SJCRH30 (cell line): ENCODE measurements around the gene CHST6. TPM values are rescaled to one million over a fixed set of nuclear protein-coding genes. Genes with fewer than 3 reads are reported as not detected.
"Not testable (repeated sequence)": the region's sequence is repeated elsewhere in the genome, so short reads cannot be mapped to it uniquely, and the experiment has no call there.

Experiments
- DNase-seq, 2 experiments: peaks; one replicate each; pipeline ENCODE4 v3.0.0-alpha.2; 2015 to 2020
- H3K27ac ChIP-seq: fragments of 250-450 bp; sonication (Bioruptor Pico); 2 replicates; pipeline ENCODE4 v1.5.1; 2020; ENCODE audit warnings: mild to moderate bottlenecking, moderate library complexity
- H3K27me3 ChIP-seq: fragments of 250-450 bp; sonication (Bioruptor Pico); 2 replicates; pipeline ENCODE4 v1.5.1; 2020; ENCODE audit warnings: mild to moderate bottlenecking, moderate library complexity
- H3K36me3 ChIP-seq: fragments of 250-450 bp; sonication (Bioruptor Pico); 2 replicates; pipeline ENCODE4 v1.5.1; 2020; ENCODE audit warnings: mild to moderate bottlenecking, moderate library complexity
- H3K4me1 ChIP-seq: fragments of 250-450 bp; sonication (Bioruptor Pico); 2 replicates; pipeline ENCODE4 v1.5.1; 2020; ENCODE audit warnings: mild to moderate bottlenecking, moderate library complexity
- H3K4me3 ChIP-seq: fragments of 250-450 bp; sonication (Bioruptor Pico); 2 replicates; pipeline ENCODE4 v1.5.1; 2020; ENCODE audit warnings: mild to moderate bottlenecking, moderate library complexity
- H3K9me3 ChIP-seq: fragments of 250-450 bp; sonication (Bioruptor Pico); replicated peaks from 2 replicates; pipeline ENCODE4 v1.5.1; 2020; ENCODE audit warnings: mild to moderate bottlenecking, moderate library complexity
- total RNA-seq: library from RNA; depleted of rRNA; stranded (reverse); fragments of >200 nt; shearing (Covaris generic); gene quantifications from 2 replicates; pipeline ENCODE4 v1.2.3, GENCODE V29; 2014

Gene CHST6
- total RNA-seq, 1 experiment from 2014 or later, result not detected

DNA sequence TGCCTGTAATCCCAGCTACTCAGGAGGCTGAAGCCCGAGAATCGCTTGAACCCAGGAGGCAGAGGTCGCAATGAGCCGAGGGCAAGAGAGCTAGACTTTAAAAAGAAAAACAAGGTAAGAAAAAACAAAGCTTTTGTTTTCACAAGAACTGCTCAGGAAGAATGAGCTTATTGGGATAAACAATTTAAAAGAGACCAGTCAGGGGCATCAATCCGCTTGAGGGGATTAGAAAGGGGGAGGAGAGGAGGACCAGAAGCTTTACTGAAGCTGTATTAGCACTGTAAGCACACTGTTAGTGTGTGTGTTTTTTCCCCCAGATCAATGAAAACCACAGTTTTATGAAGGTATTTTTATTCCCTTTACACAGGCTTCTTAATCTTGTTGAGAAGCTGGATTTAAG lies 39.6 kb downstream of the CHST6 start:
- H3K27ac ChIP-seq, result no peak overlapping the region
- no peaks in the 10 kb centered on the region for H3K4me1 ChIP-seq
- H3K9me3 ChIP-seq, result no peaks in the 10 kb centered on the region
- no peak overlapping the region for H3K4me3 ChIP-seq
- DNase-seq, result no peak
- H3K36me3 ChIP-seq, result no peaks in the 10 kb centered on the region
- no peaks in the 10 kb centered on the region for H3K27me3 ChIP-seq

DNA sequence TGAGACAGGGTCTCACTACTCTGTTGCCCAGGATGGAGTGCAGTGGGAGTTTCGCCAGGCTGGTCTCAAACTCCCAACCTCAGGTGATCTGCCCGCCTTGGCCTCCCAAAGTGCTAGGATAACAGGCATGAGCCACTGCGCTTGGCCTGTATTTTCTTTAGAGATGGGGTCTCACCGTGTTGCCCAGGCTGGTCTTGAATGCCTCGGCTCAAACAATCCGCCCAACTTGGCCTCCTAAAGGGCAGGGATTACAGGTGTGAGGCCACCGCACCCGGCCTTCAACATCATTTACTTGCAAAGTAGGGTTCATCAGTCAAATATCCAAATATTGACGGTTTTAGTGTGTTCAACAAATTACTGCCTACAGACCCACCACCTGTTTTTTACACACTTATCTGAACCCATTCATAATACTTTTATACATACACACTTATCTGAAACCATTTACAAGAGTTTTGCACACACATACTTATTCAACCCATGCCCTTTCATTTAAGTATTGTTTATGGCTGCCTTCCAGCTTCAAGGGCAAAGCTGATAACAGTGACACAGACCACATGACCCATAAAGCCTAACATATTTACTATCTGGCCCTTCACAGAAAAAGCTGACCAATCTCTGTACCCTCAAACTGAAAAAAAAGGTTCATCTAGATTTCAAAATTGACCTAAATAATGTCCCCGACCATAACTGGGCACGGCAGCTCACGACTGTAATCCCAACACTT lies 42.6 kb downstream of the CHST6 start:
- H3K4me3 ChIP-seq, result no peak overlapping the region
- no peaks in the 10 kb centered on the region for H3K9me3 ChIP-seq
- no peaks in the 10 kb centered on the region for H3K4me1 ChIP-seq
- DNase-seq, result no peak
- no peaks in the 10 kb centered on the region for H3K36me3 ChIP-seq
- no peak overlapping the region for H3K27ac ChIP-seq
- H3K27me3 ChIP-seq, result no peaks in the 10 kb centered on the region

DNA sequence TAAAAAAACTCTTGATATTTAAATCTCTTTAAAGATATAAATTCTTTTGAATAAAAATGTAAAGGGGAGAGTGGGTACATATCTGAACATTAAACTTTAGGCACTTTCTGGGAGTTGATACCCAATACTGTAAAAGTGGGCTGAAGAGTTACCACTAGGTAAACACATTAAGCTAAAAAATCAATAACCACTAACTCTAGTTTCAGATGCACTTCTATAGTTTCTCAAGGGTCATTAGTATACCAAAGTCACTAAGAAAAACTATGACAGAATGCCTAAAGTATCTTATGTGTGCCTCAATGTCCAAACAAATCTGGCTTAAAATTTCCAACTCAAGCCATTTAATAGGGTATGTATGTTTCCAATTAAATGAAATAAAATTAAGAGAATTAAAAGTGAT lies 48.8 kb downstream of the CHST6 start:
- H3K36me3 ChIP-seq, result 0 out of 2 replicates have a peak, but pooled peaks cover 4% of the 10 kb centered on the region
- H3K27me3 ChIP-seq, result no peaks in the 10 kb centered on the region
- no peaks in the 10 kb centered on the region for H3K4me1 ChIP-seq
- H3K9me3 ChIP-seq, result no peaks in the 10 kb centered on the region
- no peak for DNase-seq
- H3K27ac ChIP-seq, result no peak overlapping the region
- H3K4me3 ChIP-seq, result no peak overlapping the region

DNA sequence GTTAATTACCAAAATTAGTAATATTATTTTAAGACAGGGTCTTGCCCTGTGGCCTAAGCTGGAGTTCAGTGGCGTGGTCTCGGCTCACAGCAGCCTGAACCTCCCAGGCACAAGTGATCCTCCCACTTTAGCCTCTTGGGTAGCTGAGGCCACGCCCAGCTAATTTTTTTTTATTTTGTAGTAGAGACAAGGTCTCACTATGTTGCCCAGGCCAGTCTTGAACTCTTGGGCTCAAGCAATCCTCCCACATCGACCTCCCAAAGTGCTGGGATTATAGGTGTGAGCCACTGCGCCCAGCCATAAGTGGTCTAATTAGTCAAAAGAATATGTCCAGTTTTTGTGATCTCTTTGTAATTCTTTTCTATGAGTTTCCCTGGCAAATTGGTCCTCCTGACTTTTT lies 49.9 kb downstream of the CHST6 start:
- no peaks in the 10 kb centered on the region for H3K27me3 ChIP-seq
- H3K4me1 ChIP-seq, result no peaks in the 10 kb centered on the region
- 0 out of 2 replicates have a peak, but pooled peaks cover 4% of the 10 kb centered on the region for H3K36me3 ChIP-seq
- no peak overlapping the region for H3K4me3 ChIP-seq
- no peak for DNase-seq
- H3K9me3 ChIP-seq, result no peaks in the 10 kb centered on the region
- no peak overlapping the region for H3K27ac ChIP-seq

DNA sequence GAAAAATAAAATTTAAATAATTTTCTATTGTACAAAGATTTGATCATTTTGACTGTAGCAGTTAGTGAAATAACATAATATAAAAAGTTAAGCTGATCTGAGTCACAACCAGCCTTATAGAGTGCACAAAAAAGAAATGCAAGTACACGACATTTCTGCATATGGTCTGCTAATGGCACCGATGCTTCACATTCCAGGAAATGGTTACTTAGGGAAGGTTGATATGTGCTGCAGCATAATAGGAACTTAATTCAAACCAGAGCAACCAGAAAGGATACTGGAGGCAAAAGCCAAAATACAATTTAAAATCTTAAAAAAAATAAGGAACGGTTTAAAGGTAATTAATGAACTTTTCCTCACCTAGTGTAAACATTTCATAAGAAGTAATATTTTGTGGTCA lies 51.9 kb downstream of the CHST6 start:
- DNase-seq, result no peak
- H3K9me3 ChIP-seq, result no peaks in the 10 kb centered on the region
- no peaks in the 10 kb centered on the region for H3K4me1 ChIP-seq
- no peak overlapping the region for H3K27ac ChIP-seq
- no peaks in the 10 kb centered on the region for H3K27me3 ChIP-seq
- no peak overlapping the region for H3K4me3 ChIP-seq
- H3K36me3 ChIP-seq, result 0 out of 2 replicates have a peak, but pooled peaks cover 4% of the 10 kb centered on the region

DNA sequence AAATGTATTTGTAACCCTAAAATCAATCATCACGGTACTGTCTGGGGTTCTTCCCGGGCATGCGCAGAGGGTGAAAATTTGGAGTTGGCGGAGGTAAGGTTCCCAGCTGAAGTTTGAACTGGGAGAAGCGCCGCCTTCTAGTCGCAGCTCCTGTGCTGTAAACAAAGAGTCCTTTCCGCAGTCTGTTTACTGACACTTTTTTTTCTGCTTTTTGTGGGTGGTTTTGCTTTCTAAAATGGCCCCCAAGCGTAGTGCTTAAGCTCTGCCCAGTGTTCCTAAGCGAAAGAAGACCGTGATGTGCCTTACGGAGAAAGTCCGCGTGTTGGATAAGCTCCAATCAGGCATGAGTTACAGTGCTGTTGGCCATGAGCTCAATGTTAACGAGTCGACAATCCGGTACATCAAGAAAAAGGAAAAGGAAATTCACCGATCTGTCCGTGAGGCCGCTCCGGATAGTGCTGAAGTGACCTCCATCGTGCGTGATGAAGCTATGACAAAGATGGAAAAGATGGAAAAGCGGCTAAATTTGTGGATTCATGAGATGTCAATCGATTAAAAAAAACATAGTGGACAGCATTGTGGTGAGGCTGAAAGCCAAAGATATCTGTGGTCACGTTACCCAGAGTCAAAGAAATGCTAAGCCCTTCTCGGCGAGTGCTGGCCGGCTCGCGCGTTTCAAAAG lies 61.4 kb downstream of the CHST6 start:
- Histone ChIP-seq H3K4me1 (no peaks in the 10 kb centered on the region), H3K27me3 (no peaks in the 10 kb centered on the region), H3K27ac (peak overlapping the region; percentile 82), H3K4me3 (peak overlapping the region; percentile 71), H3K9me3 (no peaks in the 10 kb centered on the region), H3K36me3 (no peaks in the 10 kb centered on the region)
- peak; percentile 54 to 72 for DNase-seq

DNA sequence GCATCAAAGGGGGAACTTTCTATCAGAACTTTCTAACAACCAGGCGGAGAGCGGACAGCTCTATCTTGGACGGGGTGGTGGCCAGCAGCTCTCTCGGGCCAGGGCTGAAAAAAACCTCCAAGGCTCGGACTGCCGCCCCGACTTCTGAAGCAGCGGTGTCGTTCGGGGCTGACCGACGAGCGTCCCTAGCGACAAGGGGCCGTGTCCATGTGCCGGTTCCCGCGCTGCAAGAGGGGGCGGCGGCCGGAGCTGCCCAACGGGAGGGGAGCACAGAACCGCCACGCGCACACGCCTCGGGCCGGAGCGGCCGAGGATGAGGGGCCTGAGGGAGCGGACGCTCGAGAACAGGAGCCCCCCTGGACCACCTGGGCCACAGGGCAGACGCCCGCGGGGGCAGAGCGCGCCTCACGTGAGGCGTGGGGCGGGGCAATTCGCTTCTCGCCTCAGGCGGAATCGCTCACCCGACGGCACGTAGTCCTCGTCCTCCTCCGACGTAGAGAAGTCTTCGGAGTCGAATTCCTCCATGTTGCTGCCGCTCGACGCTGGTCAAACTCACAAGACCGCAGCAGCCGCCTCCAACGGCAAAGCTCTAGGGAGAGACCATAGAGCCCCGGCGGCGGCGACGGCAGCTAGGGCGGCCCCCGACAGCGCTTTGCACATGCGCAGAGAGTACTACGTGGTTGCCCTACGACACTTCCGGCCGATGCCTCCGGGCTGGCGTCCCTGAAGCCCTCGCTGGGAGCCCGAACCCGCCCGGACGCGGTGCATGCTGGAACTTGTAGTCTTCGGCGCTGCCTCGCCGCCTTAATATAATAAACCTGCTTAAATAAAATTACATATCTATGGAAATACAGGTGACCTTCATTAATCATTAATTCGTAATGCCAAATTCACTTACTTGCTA lies 62.2 kb downstream of the CHST6 start, which contains the start of gene CFDP1:
Gene CFDP1, minus strand, starts transcription at position 676 of the 904 bp plus-strand sequence. Its CDS starts 151 bp downstream, at position 525.
- no peaks in the 10 kb centered on the region for H3K4me1 ChIP-seq
- H3K4me3 ChIP-seq, result peak within 1 kb of the TSS; percentile 71
- no peaks in the 10 kb centered on the region for H3K9me3 ChIP-seq
- peak; percentile 90 to 93 for DNase-seq
- no peaks in the 10 kb centered on the region for H3K36me3 ChIP-seq
- H3K27me3 ChIP-seq, result no peaks in the 10 kb centered on the region
- peak within 1 kb of the TSS; percentile 82 for H3K27ac ChIP-seq

DNA sequence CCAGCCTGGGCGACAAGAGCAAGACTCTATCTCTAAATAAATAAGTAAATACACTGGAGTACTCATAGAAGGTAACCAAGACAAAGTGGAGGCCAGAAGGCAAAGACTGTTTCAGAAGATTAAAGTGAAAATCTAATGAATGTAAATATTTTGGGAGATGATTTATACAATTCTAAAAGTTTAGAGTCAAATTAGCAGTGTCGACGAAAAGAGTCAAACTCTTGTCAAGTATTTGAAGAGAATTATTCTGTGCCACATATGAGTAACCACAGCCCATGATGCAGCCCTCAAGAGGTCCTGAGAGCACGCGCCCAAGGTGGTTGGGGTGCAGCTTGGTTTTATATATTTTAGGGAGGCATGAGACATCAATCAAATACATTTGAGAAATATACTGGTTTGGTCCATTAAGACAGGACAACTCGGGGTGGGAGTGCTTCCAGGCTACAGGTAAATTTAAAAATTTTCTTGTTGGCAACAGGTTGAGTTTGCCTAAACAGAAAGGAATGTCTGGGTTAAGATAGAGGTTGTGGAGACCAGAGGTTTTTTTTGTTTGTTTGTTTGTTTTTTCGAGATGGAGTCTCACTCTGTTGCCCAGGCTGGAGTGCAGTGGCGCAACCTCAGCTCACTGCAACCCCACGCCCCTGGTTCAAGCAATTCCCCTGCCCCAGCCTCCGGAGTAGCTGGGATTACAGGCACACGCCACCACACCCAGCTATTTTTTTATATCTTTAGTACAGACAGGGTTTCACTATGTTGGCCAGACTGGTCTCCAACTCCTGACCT lies 65.4 kb downstream of the CHST6 start:
- H3K27me3 ChIP-seq, result no peaks in the 10 kb centered on the region
- H3K27ac ChIP-seq, result no peak overlapping the region
- H3K9me3 ChIP-seq, result no peaks in the 10 kb centered on the region
- DNase-seq, result no peak
- H3K36me3 ChIP-seq, result no peaks in the 10 kb centered on the region
- no peak overlapping the region for H3K4me3 ChIP-seq
- no peaks in the 10 kb centered on the region for H3K4me1 ChIP-seq

DNA sequence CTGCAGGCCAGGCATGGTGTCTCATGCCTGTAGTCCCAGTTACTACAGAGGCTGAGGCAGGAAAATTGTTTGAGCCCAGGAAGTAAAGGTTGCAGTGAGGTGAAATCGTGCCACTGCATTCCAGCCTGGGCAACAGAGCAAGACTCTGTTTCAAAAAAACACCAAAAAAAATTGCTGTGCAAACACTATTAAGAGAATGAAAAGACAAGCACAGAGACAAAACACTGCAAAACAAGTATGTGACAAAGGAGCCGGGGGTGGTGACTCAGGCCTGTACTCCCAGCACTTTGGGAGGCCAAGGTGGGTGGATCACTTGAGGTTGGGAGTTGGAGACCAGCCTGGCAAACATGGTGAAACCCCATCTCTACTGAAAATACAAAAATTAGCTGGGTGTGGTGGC lies 68.7 kb downstream of the CHST6 start:
- H3K4me1 ChIP-seq, H3K9me3 ChIP-seq, DNase-seq, H3K36me3 ChIP-seq, H3K27ac ChIP-seq, H3K27me3 ChIP-seq, H3K4me3 ChIP-seq: not testable (repeated sequence)

DNA sequence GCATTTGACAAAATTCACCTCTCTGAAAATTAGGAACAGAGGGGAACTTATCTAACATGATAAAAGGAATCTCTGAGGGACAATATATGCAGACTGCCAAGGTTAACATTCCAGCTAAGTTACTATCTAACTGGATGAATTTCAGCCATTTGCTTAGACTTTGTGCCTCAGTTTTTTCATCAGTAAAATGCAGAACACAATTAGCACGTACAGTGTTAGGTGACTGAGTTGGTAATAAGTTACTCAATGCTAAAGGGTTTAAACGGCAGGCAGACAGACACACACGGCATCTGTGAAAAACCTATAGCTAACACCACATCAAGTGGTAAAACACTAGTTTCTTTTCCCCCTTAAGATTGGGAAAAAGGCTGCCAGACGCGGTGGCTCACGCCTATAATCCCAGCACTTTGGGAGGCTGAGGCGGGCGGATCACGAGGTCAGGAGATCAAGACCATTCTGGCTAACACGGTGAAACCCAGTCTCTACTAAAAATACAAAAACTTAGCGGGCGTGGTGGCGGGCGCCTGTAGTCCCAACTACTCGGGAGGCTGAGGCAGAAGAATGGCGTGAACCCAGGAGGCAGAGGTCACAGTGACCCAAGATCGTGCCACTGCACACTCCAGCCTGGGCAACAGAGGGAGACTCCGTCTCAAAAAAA lies 71.0 kb downstream of the CHST6 start:
- H3K36me3 ChIP-seq, DNase-seq, H3K4me3 ChIP-seq, H3K27me3 ChIP-seq, H3K27ac ChIP-seq, H3K4me1 ChIP-seq, H3K9me3 ChIP-seq: not testable (repeated sequence)

DNA sequence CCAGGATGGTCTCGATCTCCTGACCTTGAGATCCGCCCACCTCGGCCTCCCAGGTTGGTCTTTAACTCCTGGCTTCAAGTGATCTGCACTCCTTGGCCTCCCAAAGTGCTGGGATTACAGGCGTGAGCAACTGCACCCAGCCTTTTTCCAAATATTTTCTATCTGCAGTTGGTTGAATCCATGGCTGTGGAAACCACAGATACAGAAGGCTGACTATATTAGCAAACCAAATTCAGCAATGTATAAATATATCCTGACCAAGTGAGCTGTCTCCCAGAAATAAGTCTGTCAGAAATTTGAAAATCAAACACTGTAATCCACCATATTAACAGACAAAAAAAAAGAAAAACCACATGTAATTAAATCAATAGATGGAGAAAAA lies 71.5 kb downstream of the CHST6 start:
- Histone ChIP-seq H3K27ac (no peak overlapping the region), H3K27me3 (no peaks in the 10 kb centered on the region), H3K9me3 (no peaks in the 10 kb centered on the region), H3K36me3 (no peaks in the 10 kb centered on the region), H3K4me3 (no peak overlapping the region), H3K4me1 (0 out of 2 replicates have a peak, but pooled peaks cover 5% of the 10 kb centered on the region)
- no peak for DNase-seq
